Measurements from ENCODE around the gene SPEN. TPM values are rescaled to one million over a fixed set of nuclear protein-coding genes. Genes with fewer than 3 reads are reported as not detected.

The SPEN gene
- total RNA-seq, 1 donor from 2014 or later: 28.7 TPM

DNA sequence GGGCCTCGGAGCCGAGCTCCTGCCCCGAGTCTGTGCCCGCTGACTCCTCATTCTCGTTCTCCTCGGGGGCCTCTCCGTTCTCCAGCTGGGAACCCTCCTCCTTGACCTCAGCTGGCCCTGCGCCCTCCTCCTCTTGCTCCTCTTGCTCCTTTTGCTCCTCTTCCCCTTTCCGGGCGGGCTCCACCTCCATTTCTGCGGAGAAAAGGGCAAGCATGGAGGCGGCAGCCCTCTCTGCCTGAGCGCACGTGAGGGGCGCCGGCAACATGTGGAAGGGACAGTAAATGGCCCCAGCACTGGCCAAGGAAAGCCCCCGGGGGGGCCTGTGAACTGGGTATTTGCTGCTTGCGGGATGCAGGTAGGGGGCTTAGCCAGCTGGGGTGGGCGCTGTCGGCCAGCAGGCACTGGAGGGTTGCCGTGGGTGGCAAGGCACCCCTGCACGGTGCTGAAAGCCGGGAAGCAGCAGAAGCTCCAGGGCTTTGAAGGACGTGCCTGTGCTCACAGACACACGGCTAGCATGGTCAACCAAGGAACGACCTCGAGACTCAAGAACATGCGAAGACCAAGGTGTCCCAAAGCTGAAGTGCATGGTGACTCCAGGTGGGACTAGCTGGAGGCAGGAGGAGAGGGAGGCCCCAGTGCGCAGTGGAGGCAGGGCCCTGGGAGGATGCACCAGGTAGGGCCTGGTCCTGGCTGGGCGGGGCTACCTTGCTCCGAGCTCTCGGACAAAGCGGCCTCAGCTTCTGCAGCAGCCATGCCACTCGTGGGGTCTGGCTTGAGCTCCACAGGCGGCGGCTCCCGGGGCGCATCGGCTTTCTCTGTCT is 97.7 kb downstream of the SPEN start:
- no peak for ATAC-seq
- DNase-seq (ENCODE audit: low spot score): peak; percentile 45

DNA sequence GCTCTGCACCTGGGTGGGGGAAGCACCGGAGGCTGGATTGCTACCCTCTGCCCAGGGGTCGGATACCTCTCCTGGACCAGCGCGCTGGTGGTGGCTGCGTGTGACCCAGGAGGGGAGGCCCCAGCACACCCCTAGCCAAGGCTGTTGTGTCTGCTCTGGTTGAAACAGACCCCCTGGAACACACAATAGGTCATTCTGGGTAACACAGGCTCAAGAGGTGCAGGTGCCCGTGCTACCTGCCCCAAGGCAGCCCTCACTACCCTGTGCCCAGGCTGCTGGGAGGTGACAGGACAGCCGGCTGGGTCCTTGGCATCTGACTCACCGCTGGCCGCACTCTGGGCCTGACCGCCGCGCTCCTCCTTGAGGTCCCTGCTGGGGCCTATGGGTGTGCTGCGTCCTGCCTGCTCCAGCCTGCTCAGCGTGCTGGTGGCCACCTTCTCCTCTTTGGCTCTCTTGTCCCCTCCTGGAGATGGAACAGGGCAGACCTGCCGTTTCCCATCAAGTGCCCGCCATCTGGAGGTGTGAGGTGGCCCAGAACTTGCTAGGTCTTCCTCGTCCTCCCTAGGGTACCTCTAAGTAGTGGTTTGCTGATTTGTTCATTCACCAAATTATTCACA is 98.4 kb downstream of the SPEN start:
- no peak for ATAC-seq
- no peak for DNase-seq (ENCODE audit: low spot score)

- peak; percentile 41 for DNase-seq (ENCODE audit: low spot score)
- no peak for ATAC-seq
Observed at GRCh38 chr1:15946571-15947381, 99.3 kb downstream of the SPEN start.

DNA sequence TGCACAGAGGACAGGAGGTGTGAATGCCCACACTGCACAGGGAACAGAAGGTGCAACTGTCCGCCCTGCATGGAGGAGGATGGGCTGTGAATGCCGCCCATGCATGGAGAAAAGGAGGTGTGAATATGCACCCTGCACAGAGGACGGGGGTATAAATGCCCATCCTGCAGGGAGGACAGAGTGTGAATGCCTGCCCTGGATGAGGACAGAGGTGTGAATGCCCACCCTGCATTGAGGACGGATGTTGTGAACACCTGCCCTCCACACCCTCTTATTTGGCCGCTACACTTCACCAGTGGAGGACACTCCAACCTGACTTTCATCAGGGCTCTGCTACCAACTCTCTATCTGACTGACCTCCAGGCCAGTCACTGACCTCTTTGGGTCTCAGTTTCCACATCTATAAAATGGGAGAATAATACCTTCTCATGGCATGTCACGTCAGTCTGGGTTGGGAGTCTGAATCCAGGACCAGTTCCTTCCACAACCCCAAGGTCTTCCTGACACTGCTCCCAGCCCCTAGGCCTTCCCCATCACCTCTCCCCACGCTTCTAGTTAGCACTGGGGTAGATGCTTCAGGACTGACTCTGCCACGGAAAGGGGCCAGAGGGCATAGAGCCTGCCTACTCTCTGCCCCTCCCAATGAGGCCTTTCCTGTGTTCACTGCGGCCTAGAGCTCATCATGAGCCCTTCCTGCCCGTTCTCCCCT is 100.0 kb downstream of the SPEN start:
- no peak for ATAC-seq
- peak; percentile 33 for DNase-seq (ENCODE audit: low spot score)

- ATAC-seq: no peak
- no peak for DNase-seq (ENCODE audit: low spot score)
Observed at GRCh38 chr1:15948091-15948591, 100.6 kb downstream of the SPEN start.

GRCh38 chr1:15948595-15949452 is 101.3 kb downstream of the SPEN start:
- DNase-seq (ENCODE audit: low spot score): no peak

GRCh38 chr1:15949453-15950245 is 102.1 kb downstream of the SPEN start:
- ATAC-seq: peak; percentile 52
- peak; percentile 58 for DNase-seq (ENCODE audit: low spot score)

More at GRCh38 chr1:15948595-15949452, 101.3 kb downstream of the SPEN start:
- no peak for ATAC-seq

DNA sequence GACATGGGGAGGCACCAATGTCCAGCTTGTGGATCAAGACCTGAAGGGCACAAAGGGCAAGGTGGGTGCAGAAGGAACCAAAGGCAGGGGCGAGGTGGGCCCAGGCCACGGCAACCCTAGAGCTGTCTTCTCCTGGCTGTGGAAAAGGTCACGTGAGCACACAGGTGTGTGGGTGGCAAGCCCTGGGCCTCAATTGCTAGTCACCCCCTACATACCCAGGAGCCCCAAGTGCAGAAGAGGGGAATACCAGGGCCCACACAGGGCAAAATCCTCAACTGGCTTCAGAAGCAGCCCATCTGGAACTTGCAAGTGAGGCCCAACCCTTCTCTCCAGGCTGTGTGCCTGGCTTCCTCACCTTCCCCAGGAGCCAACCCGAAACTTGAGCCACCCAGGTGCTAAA is 102.8 kb downstream of the SPEN start:
- ATAC-seq: no peak
- DNase-seq (ENCODE audit: low spot score): no peak

DNA sequence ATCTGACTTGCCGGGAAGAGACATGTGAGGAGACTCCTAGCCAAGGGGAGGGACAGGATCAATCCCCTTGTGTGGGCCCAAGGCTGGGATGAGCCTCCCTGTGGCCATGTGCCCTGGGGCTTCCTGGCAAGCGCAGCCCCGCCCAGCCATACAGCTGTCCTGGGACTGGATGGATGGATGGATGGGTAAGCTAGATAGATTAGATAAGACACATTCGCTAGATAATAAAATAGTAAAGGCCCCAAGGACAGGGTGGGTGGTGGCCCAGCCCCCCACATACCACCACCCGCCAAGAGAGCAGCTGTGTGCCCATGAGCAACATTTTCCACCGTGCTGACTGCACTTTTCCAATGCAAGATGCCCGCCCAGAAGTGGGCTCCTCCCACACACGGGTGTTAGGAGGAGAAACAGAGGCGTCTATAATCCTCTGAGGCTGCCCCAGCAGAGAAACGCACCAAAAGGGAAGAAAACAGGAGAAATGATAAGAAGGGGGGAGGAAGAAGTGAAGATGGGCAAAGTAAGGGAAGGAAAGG is 103.3 kb downstream of the SPEN start:
- ATAC-seq (no peak), DNase-seq (ENCODE audit: low spot score) (no peak)

DNA sequence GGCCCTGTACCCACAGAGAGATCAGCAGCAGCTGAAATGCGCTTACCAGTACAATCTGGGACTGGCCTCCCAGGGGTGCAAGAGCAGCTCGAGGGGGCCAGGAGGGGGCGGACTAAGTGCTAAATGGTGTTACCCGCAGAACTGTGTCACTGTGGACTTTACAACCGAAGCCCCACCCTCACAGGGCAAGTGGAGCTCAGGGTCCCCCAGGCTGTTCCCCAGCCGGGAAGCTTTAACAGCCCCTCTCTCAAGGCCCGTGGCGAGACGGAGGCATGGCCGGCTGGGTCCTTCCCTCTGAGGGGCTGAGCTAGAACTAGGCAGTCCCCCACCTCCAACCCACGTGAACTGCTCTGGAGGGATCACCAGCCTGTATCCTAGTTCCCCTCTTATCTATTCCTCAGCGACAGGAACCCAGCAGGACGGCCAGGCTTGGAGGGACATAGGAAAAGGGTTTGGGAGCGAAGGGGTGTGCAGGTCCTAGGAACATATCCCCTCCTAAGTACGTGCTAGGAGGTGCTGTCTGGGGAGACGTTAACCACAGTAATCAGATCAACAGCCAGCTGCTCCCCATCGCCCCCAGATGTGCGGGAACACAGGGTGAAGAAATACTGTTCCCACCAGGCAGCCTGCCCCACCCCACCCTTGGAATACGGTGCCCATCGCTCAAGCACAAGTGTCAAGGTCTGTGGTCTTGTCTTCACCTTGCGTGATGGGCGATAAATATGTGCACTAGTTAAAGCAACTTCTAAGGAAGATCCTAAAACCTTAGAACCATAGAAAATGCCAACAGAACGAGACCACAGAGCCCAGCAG is 104.0 kb downstream of the SPEN start:
- ATAC-seq (no peak), DNase-seq (ENCODE audit: low spot score) (no peak)

- DNase-seq (ENCODE audit: low spot score) (no peak), ATAC-seq (no peak)
Observed at GRCh38 chr1:15952317-15953258, 105.1 kb downstream of the SPEN start.

DNA sequence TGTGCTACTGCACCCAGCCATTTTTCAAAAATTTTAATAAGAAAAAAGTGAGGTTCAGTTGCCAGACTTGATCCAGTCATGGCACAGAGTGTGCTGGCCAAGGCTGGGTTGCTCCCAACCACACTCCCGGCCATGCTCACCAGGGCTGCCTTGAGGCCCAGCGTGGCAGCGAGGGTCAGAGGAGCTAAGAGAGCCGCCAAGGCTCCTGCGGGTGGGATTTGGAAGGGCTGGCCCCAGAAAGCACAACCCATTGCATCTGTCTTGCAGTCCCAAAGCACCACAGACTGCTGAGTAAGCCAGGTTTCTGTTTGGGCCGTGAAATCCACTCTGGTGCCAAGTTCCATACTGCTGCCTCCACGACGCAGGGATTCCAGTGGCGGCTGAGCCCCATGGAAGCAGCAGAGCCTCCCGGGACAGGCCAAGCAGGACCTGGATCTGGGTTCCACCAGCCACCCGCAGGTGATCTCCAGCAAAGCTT is 105.8 kb downstream of the SPEN start:
- DNase-seq (ENCODE audit: low spot score): no peak
- ATAC-seq: no peak

DNA sequence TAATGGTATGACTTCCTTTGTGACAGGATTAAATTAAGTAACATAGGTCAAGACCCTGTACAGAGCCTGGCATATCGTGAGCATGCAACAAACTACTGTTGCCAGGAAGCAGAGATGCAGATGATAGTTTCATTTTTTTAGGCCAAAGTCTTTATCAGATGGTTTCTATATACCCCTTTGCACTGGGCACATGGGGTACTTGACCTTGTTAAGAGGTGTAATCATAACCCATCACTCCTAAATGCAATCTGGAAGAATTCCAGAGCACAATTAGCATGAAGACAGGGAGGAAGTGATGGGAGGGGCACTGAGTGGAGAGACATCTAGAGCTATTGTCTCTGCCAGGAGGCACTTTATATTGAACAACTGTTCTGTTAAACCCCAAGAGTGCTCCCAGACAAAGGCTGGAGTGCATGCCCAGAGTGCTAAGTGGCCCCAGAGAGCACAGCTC is 106.3 kb downstream of the SPEN start:
- ATAC-seq: no peak
- no peak for DNase-seq (ENCODE audit: low spot score)

GRCh38 chr1:15954316-15954715 is 106.8 kb downstream of the SPEN start:
- ATAC-seq (no peak), DNase-seq (ENCODE audit: low spot score) (no peak)

DNA sequence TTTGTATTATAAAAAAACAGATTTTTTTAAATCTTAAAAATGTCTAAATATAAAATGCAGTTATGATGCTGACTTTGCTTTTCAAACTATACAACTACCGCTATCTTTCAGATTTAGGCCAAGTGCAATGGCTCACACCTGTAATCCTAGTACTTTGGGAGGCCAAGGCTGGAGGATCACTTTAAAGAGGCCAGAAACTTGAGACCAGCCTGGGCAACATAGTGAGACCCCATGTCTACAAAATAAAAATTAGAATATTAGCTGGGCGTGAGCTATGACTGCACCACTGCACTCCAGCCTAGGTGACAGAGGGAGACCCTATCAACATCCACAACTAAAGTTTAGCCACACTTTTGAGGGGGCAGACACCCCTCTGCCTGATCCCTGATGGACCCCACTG is 108.0 kb downstream of the SPEN start:
- ATAC-seq: no peak
- DNase-seq (ENCODE audit: low spot score): no peak

GRCh38 chr1:15956150-15956549 is 108.6 kb downstream of the SPEN start:
- ATAC-seq: no peak

More at GRCh38 chr1:15956150-15956549, 108.6 kb downstream of the SPEN start:
- DNase-seq (ENCODE audit: low spot score): no peak
